H1 (cell line): ENCODE results near the gene GRID2.

Source experiments
- MAX ChIP-seq: IDR thresholded peaks from 2 replicates; pipeline ENCODE4 v1.6.1; 2012; ENCODE audit warnings: inconsistent platforms
- POLR2A ChIP-seq, 2 experiments: IDR thresholded peaks; 1 replicate in 1 of 2; 2 replicates in 1 of 2; pipeline ENCODE4 v1.6.1; 2011; ENCODE audit warnings: low read depth in 2 of 2, low read length in 2 of 2, mild to moderate bottlenecking in 2 of 2; ENCODE audit errors: control extremely low read depth in 1 of 2
- RAD21 ChIP-seq, 2 experiments: IDR thresholded peaks in 1 of 2; conservative IDR thresholded peaks in 1 of 2; 2 replicates each; pipeline ENCODE4 v1.6.1; 2011; ENCODE audit warnings: low read depth in 2 of 2, low read length in 2 of 2, improper control_type of control experiment in 1 of 2, inconsistent platforms in 1 of 2, mild to moderate bottlenecking in 1 of 2, moderate library complexity in 1 of 2

- no peak for TF ChIP-seq MAX
- TF ChIP-seq POLR2A (IDR thresholded peaks at IDR 0.05; ENCODE audit: control extremely low read depth in 1 of 2, low read depth in 2 of 2, low read length in 2 of 2) = no peak
- TF ChIP-seq RAD21 (IDR thresholded peaks at IDR 0.05 in 1 of 2, conservative IDR thresholded peaks at IDR 0.05 in 1 of 2; ENCODE audit: low read depth in 2 of 2, low read length in 2 of 2) = no peak
Measured at GRCh38 chr4:93451954-93452353, 1148.2 kb downstream of the GRID2 start.
